GM23248 (cell line): ENCODE data around the gene KIF7.

ENCODE experiments used
- EZH2 ChIP-seq: fragments of 200-600 bp; sonication (generic); IDR thresholded peaks from 2 replicates; pipeline ENCODE4 v1.6.1; 2018; ENCODE audit warnings: antibody characterized with exemption, mild to moderate bottlenecking; ENCODE audit not compliant: insufficient read depth, poor library complexity, severe bottlenecking
- EZH2phosphoT487 ChIP-seq: fragments of 200-600 bp; sonication (generic); IDR thresholded peaks from 2 replicates; pipeline ENCODE4 v1.6.1; 2018; ENCODE audit warnings: antibody characterized with exemption, moderate library complexity, mild to moderate bottlenecking, low read depth; ENCODE audit not compliant: insufficient read depth

DNA sequence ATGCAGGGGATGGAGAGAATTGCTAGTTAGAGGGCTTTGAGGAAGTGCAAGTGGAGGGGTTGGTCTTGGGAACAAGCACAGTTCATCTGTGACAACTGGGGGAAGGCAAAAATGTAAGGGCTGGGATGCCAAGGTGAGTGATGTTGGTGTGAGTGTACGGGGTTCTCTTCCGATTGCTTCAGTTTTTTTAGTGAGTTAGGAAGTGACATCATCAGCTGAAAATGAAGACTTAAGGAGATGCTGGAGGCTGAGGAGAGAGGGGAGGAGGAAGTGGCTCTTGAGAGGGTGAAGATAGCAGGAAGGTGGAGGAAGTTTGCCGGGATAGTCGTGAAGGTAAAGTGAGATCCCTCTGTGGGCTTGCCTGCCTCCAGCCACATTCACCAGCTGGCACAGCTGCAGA lies 67.3 kb downstream of the KIF7 start:
- TF ChIP-seq EZH2 (no peak), EZH2phosphoT487 (no peak)
